HepG2 (cell line): ENCODE results near the gene SLC29A1. TPM values are rescaled to one million over a fixed set of nuclear protein-coding genes. Genes with fewer than 3 reads are reported as not detected.

Source experiments
- CHD4 ChIP-seq: fragments of 200-600 bp; sonication (generic); IDR thresholded peaks from 2 replicates; pipeline ENCODE4 v1.7.0; 2017; ENCODE audit warnings: mild to moderate bottlenecking, low read length, borderline replicate concordance
- ELF1 ChIP-seq: sonication (generic); formaldehyde crosslinking; IDR thresholded peaks from 2 replicates; pipeline ENCODE4 v1.4.0; 2020; ENCODE audit warnings: missing genetic modification reagents
- GFI1 ChIP-seq: sonication (generic); formaldehyde crosslinking; IDR thresholded peaks from 2 replicates; pipeline ENCODE4 v1.5.0; 2020; ENCODE audit warnings: missing genetic modification reagents, mild to moderate bottlenecking, borderline replicate concordance
- IRF1 ChIP-seq: sonication (generic); formaldehyde crosslinking; IDR thresholded peaks from 2 replicates; pipeline ENCODE4 v1.4.0; 2020; ENCODE audit warnings: low read depth, mild to moderate bottlenecking, missing genetic modification reagents
- MATR3 ChIP-seq: sonication (generic); formaldehyde crosslinking; IDR thresholded peaks from 2 replicates; pipeline ENCODE4 v1.4.0; 2020; ENCODE audit warnings: missing genetic modification reagents
- MEF2D ChIP-seq: sonication (generic); formaldehyde crosslinking; IDR thresholded peaks from 2 replicates; pipeline ENCODE4 v1.5.1; 2020; ENCODE audit warnings: mild to moderate bottlenecking, missing genetic modification reagents
- NR3C1 ChIP-seq: sonication (generic); formaldehyde crosslinking; IDR thresholded peaks from 2 replicates; pipeline ENCODE4 v1.4.0; 2020; ENCODE audit warnings: missing genetic modification reagents
- RNF2 ChIP-seq: fragments of 450-650 bp; conservative IDR thresholded peaks from 2 replicates; pipeline ENCODE4 v1.6.1; 2016; ENCODE audit warnings: low read depth
- SKIL ChIP-seq: sonication (generic); formaldehyde crosslinking; IDR thresholded peaks from 2 replicates; pipeline ENCODE4 v1.8.0; 2022; ENCODE audit warnings: missing genetic modification reagents, mild to moderate bottlenecking, moderate library complexity, borderline replicate concordance
- SP2 ChIP-seq: sonication (generic); formaldehyde crosslinking; IDR thresholded peaks from 2 replicates; pipeline ENCODE4 v1.5.1; 2020; ENCODE audit warnings: mild to moderate bottlenecking, missing genetic modification reagents
- SRF ChIP-seq: IDR thresholded peaks from 2 replicates; pipeline ENCODE4 v1.6.1; 2011; ENCODE audit warnings: mild to moderate bottlenecking, low read depth, low read length, moderate library complexity
- SRY ChIP-seq: sonication (generic); formaldehyde crosslinking; IDR thresholded peaks from 2 replicates; pipeline ENCODE4 v1.8.0; 2022; ENCODE audit warnings: mild to moderate bottlenecking, missing genetic modification reagents
- ZBTB4 ChIP-seq: sonication (generic); formaldehyde crosslinking; IDR thresholded peaks from 2 replicates; pipeline ENCODE4 v1.4.0; 2020; ENCODE audit warnings: missing genetic modification reagents, mild to moderate bottlenecking, borderline replicate concordance
- ZNF354B ChIP-seq: sonication (generic); formaldehyde crosslinking; IDR thresholded peaks from 2 replicates; pipeline ENCODE4 v1.8.0; 2022; ENCODE audit warnings: mild to moderate bottlenecking, missing genetic modification reagents
- ZNF446 ChIP-seq: sonication (generic); formaldehyde crosslinking; IDR thresholded peaks from 2 replicates; pipeline ENCODE4 v1.5.0; 2020; ENCODE audit warnings: mild to moderate bottlenecking, missing genetic modification reagents
- ZNF660 ChIP-seq: sonication (generic); formaldehyde crosslinking; IDR thresholded peaks from 2 replicates; pipeline ENCODE4 v1.5.1; 2020; ENCODE audit warnings: mild to moderate bottlenecking, low read depth, missing genetic modification reagents, borderline replicate concordance
- ZSCAN12 ChIP-seq: sonication (generic); formaldehyde crosslinking; IDR thresholded peaks from 2 replicates; pipeline ENCODE4 v1.9.0; 2021; ENCODE audit warnings: mild to moderate bottlenecking, missing genetic modification reagents
- ZSCAN5A ChIP-seq: sonication (generic); formaldehyde crosslinking; IDR thresholded peaks from 2 replicates; pipeline ENCODE4 v1.8.0; 2022; ENCODE audit warnings: mild to moderate bottlenecking, missing genetic modification reagents, borderline replicate concordance
- polyA plus RNA-seq, 8 experiments: library from polyadenylated mRNA; depleted of rRNA in 3 of 8; stranded (reverse) in 7 of 8; unstranded in 1 of 8; fragments of >200 nt; fragmentation: Illumina TruSeq in 4 of 8; extraction: Trizol in 4 of 8; gene quantifications; 2 replicates each; pipeline versions ENCODE4 v1.2.1 to v1.2.3, GENCODE V29; 2011 to 2016; ENCODE audit warnings: low read depth in 4 of 8, missing spikeins in 1 of 8, mixed read lengths in 1 of 8; ENCODE audit not compliant: insufficient read depth in 1 of 8
- total RNA-seq, 5 experiments: library from RNA; depleted of rRNA; stranded (reverse); fragments of >200 nt; fragmentation: Illumina TruSeq; extraction: Trizol; gene quantifications; 2 replicates each; pipeline ENCODE4 v1.2.3, GENCODE V29; 2016; ENCODE audit warnings: low read depth in 1 of 5

Gene SLC29A1
- total and polyA plus RNA-seq, 2 of the 13 experiments (the other 11 are each of a cell fraction or from before 2014, with no cell fraction given): 43.2 to 106 TPM

- no peak; the same call in 1 of the 2 replicates for TF ChIP-seq ZSCAN5A (CRISPR knock-in tag)
- 0 out of 2 replicates have a peak, but pooled peaks have one; percentile 30 for TF ChIP-seq ELF1
- TF ChIP-seq MATR3 (CRISPR knock-in tag): 0 out of 2 replicates have a peak, but pooled peaks have one; percentile 60
- TF ChIP-seq ZNF354B: no peak
- no peak for TF ChIP-seq SKIL (CRISPR knock-in tag)
- peak; percentile 31; the same call in 1 of the 2 replicates for TF ChIP-seq GFI1
- peak; percentile 63; the same call in 1 of the 2 replicates for TF ChIP-seq RNF2
- TF ChIP-seq SP2: no peak
- 0 out of 2 replicates have a peak, but pooled peaks have one; percentile 7 for TF ChIP-seq NR3C1 (CRISPR knock-in tag)
- TF ChIP-seq CHD4: no peak
- no peak for TF ChIP-seq IRF1
- TF ChIP-seq ZNF660 (CRISPR knock-in tag): no peak
- TF ChIP-seq SRF: no peak
- no peak for TF ChIP-seq MEF2D (CRISPR knock-in tag)
- no peak for TF ChIP-seq ZNF446 (CRISPR knock-in tag)
- TF ChIP-seq ZBTB4 (CRISPR knock-in tag): peak; percentile 41; the same call in 1 of the 2 replicates
- no peak for TF ChIP-seq SRY (CRISPR knock-in tag)
- TF ChIP-seq ZSCAN12 (CRISPR knock-in tag): peak; percentile 79; the same call in 1 of the 2 replicates
Observed at GRCh38 chr6:44219053-44219814, 4.2 kb upstream of the SLC29A1 start (continued).
